Panc1 (cell line): ENCODE measurements around the gene XCR1.

Experiments used
- CTCF ChIP-seq: fragments of 450-650 bp; IDR thresholded peaks from 2 replicates; pipeline ENCODE4 v1.5.1; 2017; ENCODE audit warnings: mild to moderate bottlenecking
- POLR2AphosphoS5 ChIP-seq: IDR thresholded peaks from 2 replicates; pipeline ENCODE4 v1.6.1; 2012; ENCODE audit warnings: mild to moderate bottlenecking, low read depth, low read length, moderate library complexity
- REST ChIP-seq, 2 experiments: IDR thresholded peaks; 2 replicates each; pipeline ENCODE4 v1.6.1; 2011 to 2012; ENCODE audit warnings: low read depth in 2 of 2, control low read depth in 1 of 2, low read length in 1 of 2, mild to moderate bottlenecking in 1 of 2, moderate library complexity in 1 of 2; ENCODE audit not compliant: insufficient read depth in 1 of 2
- SIN3A ChIP-seq: IDR thresholded peaks from 2 replicates; pipeline ENCODE4 v1.6.1; 2012; ENCODE audit warnings: low read depth, mild to moderate bottlenecking, low read length, moderate library complexity, borderline replicate concordance; ENCODE audit not compliant: insufficient read depth
- TCF7L2 ChIP-seq: IDR thresholded peaks from 2 replicates; pipeline ENCODE4 v1.6.1; 2011; ENCODE audit warnings: mild to moderate bottlenecking, low read depth, low read length, inconsistent platforms

- TF ChIP-seq CTCF (no peak), POLR2AphosphoS5 (no peak), REST (IDR thresholded peaks at IDR 0.05; ENCODE audit: insufficient read depth in 1 of 2, low read depth in 2 of 2, low read length in 1 of 2) (no peak), SIN3A (no peak), TCF7L2 (no peak)
These were observed 51.6 kb downstream of the XCR1 start for GRCh38 chr3:45975686-45976085.
